Neural progenitor cell (in vitro differentiated cells): Measurements from ENCODE around the gene KIF12. TPM values are rescaled to one million over a fixed set of nuclear protein-coding genes. Genes with fewer than 3 reads are reported as not detected.
A peak's percentile ranks its signal among the peaks of the same experiment; 100 is the strongest.

Experiments
- DNase-seq: peaks from one replicate; pipeline ENCODE4 v3.0.0-alpha.2; 2016; ENCODE audit warnings: low spot score
- H2AFZ ChIP-seq: fragments of 200-600 bp; sonication (generic); replicated peaks from 2 replicates; pipeline ENCODE4 v1.6.1; 2016; ENCODE audit warnings: antibody characterized with exemption
- H3F3A ChIP-seq: fragments of 200-600 bp; sonication (generic); 2 replicates; pipeline ENCODE4 v1.6.1; 2016; ENCODE audit warnings: antibody characterized with exemption, low read depth
- H3K27ac ChIP-seq: fragments of 200-600 bp; sonication (generic); 2 replicates; pipeline ENCODE4 v1.5.1; 2016; ENCODE audit warnings: mild to moderate bottlenecking
- H3K27me3 ChIP-seq: fragments of 200-600 bp; sonication (generic); 2 replicates; pipeline ENCODE4 v1.6.1; 2016; ENCODE audit warnings: mild to moderate bottlenecking, moderate library complexity
- H3K36me3 ChIP-seq: fragments of 200-600 bp; sonication (generic); 2 replicates; pipeline ENCODE4 v1.5.1; 2016
- H3K4me1 ChIP-seq: fragments of 200-600 bp; sonication (generic); 2 replicates; pipeline ENCODE4 v1.6.1; 2016; ENCODE audit warnings: mixed run types
- H3K4me2 ChIP-seq: fragments of 200-600 bp; sonication (generic); 2 replicates; pipeline ENCODE4 v1.6.1; 2016
- H3K4me3 ChIP-seq: fragments of 200-600 bp; sonication (generic); 2 replicates; pipeline ENCODE4 v1.5.1; 2016
- H3K79me2 ChIP-seq: fragments of 200-600 bp; sonication (generic); 2 replicates; pipeline ENCODE4 v1.6.1; 2016; ENCODE audit warnings: low read depth
- H3K9ac ChIP-seq: fragments of 200-600 bp; sonication (generic); 2 replicates; pipeline ENCODE4 v1.6.1; 2016
- H3K9me3 ChIP-seq: fragments of 200-600 bp; sonication (generic); 2 replicates; pipeline ENCODE4 v1.5.1; 2016; ENCODE audit warnings: low read depth
- H4K20me1 ChIP-seq: fragments of 200-600 bp; sonication (generic); 2 replicates; pipeline ENCODE4 v1.6.1; 2016; ENCODE audit warnings: low read depth
- H3K27ac Mint-ChIP-seq: 3 replicates; pipeline ENCODE4 v1.8.0; 2021; ENCODE audit warnings: mixed read lengths
- H3K27me3 Mint-ChIP-seq: 2 replicates; pipeline ENCODE4 v1.8.0; 2022; ENCODE audit warnings: low read depth, mild to moderate bottlenecking, inconsistent platforms, moderate library complexity, mixed read lengths; ENCODE audit not compliant: insufficient read depth
- H3K36me3 Mint-ChIP-seq: 3 replicates; pipeline ENCODE4 v1.8.0; 2021; ENCODE audit warnings: mixed read lengths
- H3K4me1 Mint-ChIP-seq: 3 replicates; pipeline ENCODE4 v1.8.0; 2021; ENCODE audit warnings: mixed read lengths
- H3K4me3 Mint-ChIP-seq: 3 replicates; pipeline ENCODE4 v1.8.0; 2021; ENCODE audit warnings: mild to moderate bottlenecking, moderate library complexity, mixed read lengths
- H3K9me3 Mint-ChIP-seq: 3 replicates; pipeline ENCODE4 v1.8.0; 2020; ENCODE audit warnings: mixed read lengths
- CTCF ChIP-seq: fragments of 200-600 bp; sonication (generic); IDR thresholded peaks from 2 replicates; pipeline ENCODE4 v1.5.1; 2017; ENCODE audit warnings: antibody characterized with exemption, mild to moderate bottlenecking
- EZH2 ChIP-seq: fragments of 200-600 bp; sonication (generic); IDR thresholded peaks from 2 replicates; pipeline ENCODE4 v1.6.1; 2017; ENCODE audit warnings: antibody characterized with exemption, mild to moderate bottlenecking, moderate library complexity
- EZH2phosphoT487 ChIP-seq: fragments of 200-600 bp; sonication (generic); IDR thresholded peaks from 2 replicates; pipeline ENCODE4 v1.6.1; 2017; ENCODE audit warnings: antibody characterized with exemption
- total RNA-seq: library from RNA; depleted of rRNA; stranded (reverse); fragments of >200 nt; gene quantifications from 2 replicates; pipeline ENCODE4 v1.2.3, GENCODE V29; 2015; ENCODE audit warnings: low replicate concordance

KIF12 gene
- total RNA-seq, 1 donor from 2014 or later: 0.56 TPM

- Histone ChIP-seq H3K4me1 (no peaks in the 10 kb centered on the region), H4K20me1 (no peaks in the 10 kb centered on the region), H3K36me3 (no peaks in the 10 kb centered on the region), H3K4me3 (no peak overlapping the region), H3K4me2 (no peak overlapping the region), H3F3A (no peaks in the 10 kb centered on the region), H3K27me3 (no peaks in the 10 kb centered on the region), H3K9me3 (no peaks in the 10 kb centered on the region), H3K9ac (no peak overlapping the region), H3K79me2 (no peaks in the 10 kb centered on the region), H3K27ac (no peak overlapping the region), H2AFZ (no peak overlapping the region)
- peak overlapping the region; percentile 38 for H3K4me3 Mint-ChIP-seq
- H3K9me3 Mint-ChIP-seq: peaks cover 3% of the 10 kb centered on the region
- no peaks in the 10 kb centered on the region for H3K4me1 Mint-ChIP-seq
- peaks cover 5% of the 10 kb centered on the region for H3K27me3 Mint-ChIP-seq
- H3K36me3 Mint-ChIP-seq: no peaks in the 10 kb centered on the region
- no peak overlapping the region for H3K27ac Mint-ChIP-seq
- DNase-seq: no peak
- TF ChIP-seq EZH2phosphoT487: no peak
- TF ChIP-seq EZH2: no peak
- TF ChIP-seq CTCF: no peak
Observed at GRCh38 chr9:114089206-114089840, 9.8 kb downstream of the KIF12 start.

GRCh38 chr9:114088571-114089170, 10.4 kb downstream of the KIF12 start:
- Mint-ChIP-seq H3K27me3 (peaks cover 5% of the 10 kb centered on the region), H3K4me3 (no peak overlapping the region), H3K27ac (no peak overlapping the region), H3K36me3 (no peaks in the 10 kb centered on the region), H3K9me3 (peaks cover 3% of the 10 kb centered on the region), H3K4me1 (no peaks in the 10 kb centered on the region)
- Histone ChIP-seq H3F3A (no peaks in the 10 kb centered on the region), H3K79me2 (no peaks in the 10 kb centered on the region), H3K9ac (no peak overlapping the region), H3K27me3 (no peaks in the 10 kb centered on the region), H4K20me1 (no peaks in the 10 kb centered on the region), H3K36me3 (no peaks in the 10 kb centered on the region), H2AFZ (no peak overlapping the region), H3K9me3 (no peaks in the 10 kb centered on the region), H3K4me1 (no peaks in the 10 kb centered on the region), H3K27ac (no peak overlapping the region), H3K4me3 (no peak overlapping the region), H3K4me2 (no peak overlapping the region)
- TF ChIP-seq EZH2: no peak
- no peak for TF ChIP-seq CTCF
- no peak for TF ChIP-seq EZH2phosphoT487
- no peak for DNase-seq

- Histone ChIP-seq H3K27ac (no peak overlapping the region), H3K27me3 (no peaks in the 10 kb centered on the region), H3K36me3 (no peaks in the 10 kb centered on the region), H3K9ac (no peak overlapping the region), H3K4me2 (no peak overlapping the region), H3F3A (no peaks in the 10 kb centered on the region), H4K20me1 (no peaks in the 10 kb centered on the region), H3K79me2 (no peaks in the 10 kb centered on the region), H3K4me1 (no peaks in the 10 kb centered on the region), H2AFZ (no peak overlapping the region), H3K4me3 (no peak overlapping the region), H3K9me3 (no peaks in the 10 kb centered on the region)
- H3K27me3 Mint-ChIP-seq: peaks cover 5% of the 10 kb centered on the region
- H3K4me3 Mint-ChIP-seq: no peak overlapping the region
- peak; percentile 43 for DNase-seq
- H3K36me3 Mint-ChIP-seq: no peaks in the 10 kb centered on the region
- peaks cover 2% of the 10 kb centered on the region for H3K4me1 Mint-ChIP-seq
- TF ChIP-seq CTCF (no peak), EZH2phosphoT487 (no peak), EZH2 (no peak)
- H3K27ac Mint-ChIP-seq: no peak overlapping the region
- H3K9me3 Mint-ChIP-seq: peaks cover 3% of the 10 kb centered on the region
Observed at GRCh38 chr9:114087721-114088120, 11.4 kb downstream of the KIF12 start.
